ENCODE results near the gene AHCYL1.
A peak's percentile ranks its signal among the peaks of the same experiment; 100 is the strongest.
"Not testable (repeated sequence)": the region's sequence is repeated elsewhere in the genome, so short reads cannot be mapped to it uniquely, and the experiment has no call there.

The AHCYL1 gene

DNA sequence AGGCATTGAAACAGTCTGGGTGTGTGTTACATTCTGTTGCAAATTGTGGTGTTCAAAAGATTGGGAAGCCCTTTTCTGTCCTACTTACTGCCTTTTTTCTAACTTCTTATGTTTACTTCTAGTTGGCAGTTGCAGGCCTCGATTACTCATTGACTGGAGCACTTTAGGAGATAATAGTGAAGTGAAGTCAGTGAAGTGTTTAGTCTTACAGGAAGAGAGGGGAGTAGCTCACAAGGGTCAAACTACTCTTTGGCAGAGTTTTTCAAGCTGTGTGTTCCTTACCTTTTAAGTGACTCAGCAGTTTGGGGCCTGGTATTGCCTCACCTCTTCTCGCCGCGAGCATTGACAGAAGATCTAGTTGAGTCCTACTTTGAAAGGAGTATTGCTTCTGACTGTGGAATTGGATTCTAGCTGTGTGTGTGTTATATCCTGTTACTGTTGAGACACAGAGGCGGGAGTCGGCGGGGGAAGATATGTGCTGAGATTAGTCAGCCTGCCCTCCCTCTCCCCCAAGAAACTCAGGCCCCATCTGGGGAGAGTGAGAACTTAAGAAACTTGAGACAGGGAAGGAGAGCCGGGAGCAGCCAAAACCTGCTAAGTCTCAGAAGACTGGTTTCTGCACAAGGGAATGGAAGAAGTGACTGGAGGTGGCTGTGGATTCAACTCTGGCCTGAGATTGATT is 19.3 kb downstream of the AHCYL1 start:
- peak; percentile 47 for DNase-seq

DNA sequence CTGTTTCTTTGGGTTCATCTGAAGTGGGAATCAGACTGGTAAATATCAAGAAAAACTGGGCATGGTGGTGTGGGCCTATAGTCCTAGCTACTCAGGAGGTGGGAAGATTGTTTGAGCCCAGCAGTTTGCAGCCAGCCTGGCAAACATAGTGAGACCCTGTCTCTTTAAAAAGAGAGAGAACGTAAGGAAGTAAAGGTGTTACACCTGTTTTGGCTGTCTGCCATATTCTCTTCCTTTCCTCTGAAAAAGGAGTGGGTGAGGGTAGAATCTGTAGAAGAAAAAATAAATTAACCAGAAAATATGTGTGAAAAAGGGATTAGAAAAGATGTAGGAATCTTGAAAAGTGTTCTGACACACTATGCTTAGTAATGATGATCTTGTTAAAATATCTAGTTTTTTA is 20.0 kb downstream of the AHCYL1 start:
- DNase-seq: peak; percentile 20

DNA sequence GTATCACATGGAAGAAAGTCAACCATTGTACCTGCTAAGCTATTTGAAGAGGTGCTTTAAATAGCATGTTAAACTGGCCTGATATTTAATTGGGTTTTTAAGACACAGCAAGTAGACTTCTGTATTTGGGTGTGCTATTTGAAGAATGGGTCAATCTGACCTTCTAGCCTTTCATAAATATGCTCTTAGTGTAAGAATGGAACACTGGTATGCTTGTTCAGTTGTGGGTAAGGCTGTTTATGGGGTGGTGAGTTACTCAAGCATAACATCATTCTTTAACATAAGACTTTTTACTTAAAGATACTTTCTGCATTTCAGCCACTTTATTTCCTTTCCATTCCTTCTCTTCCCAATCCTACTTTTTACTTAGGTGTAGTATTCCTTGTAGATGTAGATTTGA is 21.4 kb downstream of the AHCYL1 start:
- no peak for DNase-seq

DNA sequence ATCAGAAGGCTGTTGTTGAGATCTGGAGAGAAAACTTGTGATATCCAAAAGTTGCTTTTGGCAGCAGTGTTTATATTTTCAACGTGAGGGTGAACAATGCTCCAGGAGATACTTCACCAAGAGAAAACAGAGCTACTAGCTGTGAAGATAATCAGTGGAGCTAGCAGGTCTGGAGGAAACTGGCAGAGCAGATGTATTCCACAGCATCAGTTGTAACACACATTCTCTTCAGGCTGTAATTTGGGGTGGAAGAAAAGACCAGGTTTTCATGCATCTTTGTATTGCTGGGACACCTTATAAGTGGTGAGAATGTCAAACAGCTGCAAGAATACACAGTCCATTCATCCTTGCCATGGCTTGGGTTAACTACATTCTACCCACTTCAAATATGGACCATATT is 22.0 kb downstream of the AHCYL1 start:
- no peak for DNase-seq

DNA sequence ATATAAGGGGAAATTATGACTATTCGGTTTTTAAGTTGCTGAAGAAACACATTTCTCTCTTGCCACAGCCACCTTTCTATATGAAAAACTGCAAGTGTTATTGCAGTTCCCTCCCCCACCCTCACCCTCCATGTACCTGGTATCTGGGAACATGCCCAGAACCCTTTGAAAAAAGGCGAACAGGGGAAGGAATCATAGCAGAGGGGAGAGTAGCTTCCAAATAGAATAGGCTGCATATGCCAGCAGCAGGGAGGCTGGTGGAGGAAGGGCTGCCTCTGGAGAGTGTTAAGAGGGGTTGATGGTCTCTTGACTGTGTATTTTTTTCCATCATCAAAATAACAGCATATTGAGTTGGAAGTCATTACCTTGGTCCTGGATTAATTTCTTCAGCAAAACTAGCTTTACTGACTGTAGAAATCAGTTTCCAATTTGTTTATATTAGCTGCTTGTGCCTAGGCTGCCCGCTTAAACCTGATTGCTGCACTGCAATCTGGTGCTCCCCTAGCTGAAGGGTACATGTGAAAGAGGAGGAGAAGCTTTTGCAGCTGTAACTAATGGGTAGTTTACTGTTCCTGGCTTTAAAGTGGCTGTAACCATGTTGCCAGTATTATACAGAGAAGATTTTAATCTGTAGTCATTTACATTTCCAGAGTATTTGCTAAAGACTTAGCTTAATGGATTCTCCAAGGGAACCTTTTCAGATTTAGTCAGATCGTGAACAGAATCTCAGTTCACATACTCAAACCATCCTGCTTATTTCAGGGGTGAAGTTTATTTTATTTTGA is 22.7 kb downstream of the AHCYL1 start:
- peak; percentile 68 for DNase-seq

DNA sequence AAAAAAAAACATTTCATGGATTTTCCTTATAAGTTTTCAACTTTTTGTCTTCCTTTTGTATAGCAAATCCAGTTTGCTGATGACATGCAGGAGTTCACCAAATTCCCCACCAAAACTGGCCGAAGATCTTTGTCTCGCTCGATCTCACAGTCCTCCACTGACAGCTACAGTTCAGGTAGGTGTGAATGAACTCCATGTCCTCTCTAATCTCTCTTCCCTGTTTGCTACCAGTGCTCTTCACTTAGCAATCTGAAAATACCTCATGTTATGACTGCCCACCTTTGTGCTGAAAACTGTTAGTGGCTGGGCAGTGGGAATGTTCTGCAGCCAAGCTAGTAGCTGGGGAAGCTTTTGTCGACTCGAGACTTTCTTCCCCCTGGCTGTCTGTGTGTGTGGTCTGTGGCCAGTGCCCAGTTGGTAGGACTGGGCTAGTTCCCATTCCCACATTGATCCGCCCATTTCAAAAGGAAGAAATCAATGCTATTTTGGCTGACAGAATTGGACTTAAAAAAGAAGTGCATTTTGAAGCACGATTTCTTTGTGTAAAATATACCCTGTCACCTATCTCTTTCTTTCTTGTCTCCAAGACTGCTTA is 24.5 kb downstream of the AHCYL1 start:
- no peak for DNase-seq

DNA sequence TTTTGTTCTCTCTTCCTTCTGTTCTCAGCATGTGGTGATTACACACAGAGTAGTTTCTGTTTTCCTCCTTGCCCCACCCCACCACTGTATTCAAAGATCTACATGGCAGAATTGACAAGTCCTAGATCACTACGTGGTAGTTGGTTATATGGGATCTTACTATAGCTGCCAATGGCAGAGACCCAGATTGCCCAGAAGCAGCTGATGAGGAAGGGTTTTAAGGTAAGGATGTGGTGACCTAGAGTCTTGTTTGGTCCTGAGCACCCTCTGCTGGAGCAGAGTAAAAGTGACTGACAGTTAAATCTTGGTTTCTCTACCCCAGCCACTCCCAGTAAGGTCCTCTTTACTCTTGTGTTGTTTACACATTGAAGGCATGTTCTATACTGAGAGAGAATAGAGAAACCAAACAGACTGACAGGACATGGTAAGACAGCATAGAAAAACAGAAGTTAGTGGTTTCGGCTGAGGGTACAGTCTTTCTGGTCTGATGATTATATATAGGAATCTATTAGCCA is 27.0 kb downstream of the AHCYL1 start:
- peak; percentile 46 for DNase-seq

DNA sequence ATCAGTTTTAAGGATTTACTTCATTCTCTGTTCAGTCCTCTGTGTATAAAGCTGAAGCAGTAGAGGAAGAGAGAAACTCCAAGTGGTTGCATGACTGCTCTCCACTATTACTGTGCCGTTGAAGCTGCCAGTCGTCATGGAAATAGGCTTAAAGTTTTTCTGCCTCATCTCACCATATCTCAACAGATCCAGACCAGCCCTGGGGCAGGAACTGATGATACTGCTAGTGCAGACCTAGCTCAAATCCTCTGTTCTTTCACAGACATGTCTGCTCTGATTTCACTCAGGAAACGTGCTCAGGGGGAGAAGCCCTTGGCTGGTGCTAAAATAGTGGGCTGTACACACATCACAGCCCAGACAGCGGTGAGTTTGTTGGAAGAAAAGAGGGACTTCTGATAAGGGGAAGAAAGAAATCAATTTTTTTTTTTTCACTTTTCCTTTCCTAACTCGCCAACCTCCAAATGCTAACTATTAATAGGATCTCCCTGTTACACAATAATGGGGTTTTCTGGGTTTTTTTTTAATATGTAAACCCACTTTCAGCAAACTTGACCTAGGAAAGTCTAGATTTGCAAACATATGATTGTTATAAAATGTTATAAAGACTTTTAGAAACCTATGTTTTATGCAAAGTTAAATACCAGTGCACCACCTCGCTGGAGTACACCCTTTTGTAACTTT is 27.7 kb downstream of the AHCYL1 start:
- DNase-seq: no peak

DNA sequence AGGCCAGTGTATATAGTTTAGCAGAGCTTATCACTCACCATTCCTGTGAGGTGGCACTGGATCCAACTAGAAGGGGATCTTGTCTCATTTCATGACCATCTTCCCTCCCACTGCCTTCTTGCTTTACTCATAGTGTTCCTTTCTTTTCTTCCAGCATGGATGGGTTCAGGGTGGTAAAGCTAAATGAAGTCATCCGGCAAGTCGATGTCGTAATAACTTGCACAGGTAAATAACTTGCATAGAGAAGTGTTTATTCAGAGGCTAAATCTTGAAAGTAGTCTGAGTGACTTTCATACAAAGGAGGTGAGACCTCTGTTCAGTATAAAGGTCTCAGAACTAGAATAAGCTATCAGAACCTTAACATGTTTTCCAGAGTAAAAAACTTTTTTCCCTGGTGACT is 33.2 kb downstream of the AHCYL1 start:
- no peak for DNase-seq

DNA sequence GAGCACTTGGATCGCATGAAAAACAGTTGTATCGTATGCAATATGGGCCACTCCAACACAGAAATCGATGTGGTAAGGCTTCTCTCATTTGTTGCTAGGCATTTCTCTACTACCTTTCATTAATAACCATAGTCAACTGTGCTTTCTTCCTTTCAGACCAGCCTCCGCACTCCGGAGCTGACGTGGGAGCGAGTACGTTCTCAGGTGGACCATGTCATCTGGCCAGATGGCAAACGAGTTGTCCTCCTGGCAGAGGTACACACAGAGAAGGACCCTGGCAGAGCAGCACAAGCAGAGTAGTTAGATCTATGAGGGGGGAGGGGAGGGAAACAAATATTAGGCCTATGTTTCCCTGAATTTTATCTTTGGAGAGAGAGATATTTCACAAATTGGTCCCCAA is 33.8 kb downstream of the AHCYL1 start:
- DNase-seq: no peak

DNA sequence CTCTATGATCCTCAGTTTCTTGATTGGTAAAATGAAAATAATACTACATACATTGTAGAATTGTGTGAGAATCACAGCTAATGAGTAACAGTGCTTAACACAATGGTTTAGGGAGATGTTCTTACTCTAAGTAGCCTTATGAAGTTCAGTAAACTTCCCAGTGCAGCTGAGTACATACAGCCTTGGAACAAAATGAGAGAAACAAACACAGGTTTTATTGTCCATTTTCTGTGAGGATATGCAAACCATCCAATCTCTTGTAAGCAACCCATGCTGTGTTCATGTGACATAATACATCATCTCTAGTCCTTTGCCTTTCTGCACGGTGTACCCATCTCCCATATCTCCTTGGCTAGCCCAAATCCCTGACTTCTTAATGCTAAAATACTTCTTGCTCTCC is 35.2 kb downstream of the AHCYL1 start:
- no peak for DNase-seq

DNA sequence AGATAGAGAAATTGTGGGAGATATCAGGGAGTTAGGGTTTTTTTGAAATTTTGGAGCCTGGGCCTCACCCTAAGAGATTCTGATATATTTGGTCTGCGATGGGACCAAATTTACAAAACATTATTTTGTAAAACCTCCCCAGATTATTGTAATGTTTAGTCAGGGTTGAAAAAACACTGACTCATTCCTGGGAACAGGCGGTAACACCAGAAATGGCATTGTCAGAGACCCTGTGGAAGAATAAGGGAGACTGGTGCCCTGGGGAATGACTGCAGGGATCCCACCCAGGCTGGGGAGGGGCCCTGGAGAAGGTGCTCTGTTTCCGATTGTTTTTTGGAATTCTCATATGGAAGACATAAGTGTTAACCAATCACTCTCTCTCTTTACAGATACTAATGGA is 36.7 kb downstream of the AHCYL1 start:
- no peak for DNase-seq

DNA sequence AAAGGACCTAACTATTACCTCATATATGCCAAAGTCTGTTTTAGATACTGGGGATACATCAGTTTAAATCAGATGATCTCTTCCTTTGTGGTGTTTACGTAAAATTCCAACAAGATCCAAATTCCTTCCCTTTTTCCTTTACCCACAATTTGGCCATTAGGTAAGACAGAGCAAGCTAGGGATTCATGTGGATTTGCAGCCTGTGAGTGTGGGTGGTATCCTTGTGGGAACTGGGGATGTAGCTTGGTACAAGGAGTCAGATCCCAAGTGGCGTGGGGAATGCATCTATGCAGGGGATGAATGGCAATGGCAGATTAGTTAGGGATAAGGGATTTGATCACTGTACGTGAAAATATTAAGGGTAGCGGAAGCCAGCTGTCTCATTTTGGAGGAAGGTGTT is 40.0 kb downstream of the AHCYL1 start:
- DNase-seq: no peak

DNA sequence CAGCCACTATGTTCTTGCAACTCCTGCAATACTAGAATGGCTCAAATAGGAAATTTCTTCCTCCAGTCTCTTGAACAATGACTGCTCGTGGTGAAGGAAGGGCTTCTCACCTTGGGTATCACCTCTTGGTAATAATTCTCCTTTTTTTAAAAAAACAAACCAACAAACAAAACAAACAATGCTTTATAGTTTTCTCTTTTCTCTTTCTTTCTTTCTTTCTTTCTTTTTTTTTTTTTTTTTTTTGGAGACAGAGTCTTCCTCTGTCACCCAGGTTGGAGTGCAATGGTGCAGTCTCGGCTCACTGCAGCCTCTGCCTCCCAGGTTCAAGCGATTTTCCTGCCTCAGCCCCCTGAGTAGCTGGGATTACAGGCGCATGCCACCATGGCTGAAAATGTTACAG is 46.1 kb downstream of the AHCYL1 start:
- DNase-seq: not testable (repeated sequence)

DNA sequence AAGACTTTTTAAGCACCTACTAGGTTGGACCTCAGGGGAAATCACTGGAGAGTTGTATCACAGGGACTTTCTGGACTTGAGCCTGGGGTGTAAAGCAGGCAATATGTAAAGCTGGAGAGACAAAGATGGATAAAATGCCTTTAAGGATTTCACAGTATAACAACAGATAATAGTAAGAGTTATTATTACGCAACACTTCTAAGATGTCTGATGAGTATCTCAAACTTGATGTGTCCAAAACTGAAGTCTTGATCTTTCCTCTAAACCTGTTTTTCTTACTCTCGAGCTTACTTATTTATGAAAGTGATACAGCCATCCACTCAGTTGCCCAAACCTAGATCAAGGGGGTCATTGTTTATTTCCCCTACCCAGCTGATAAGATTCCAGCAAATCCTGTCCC is 47.8 kb downstream of the AHCYL1 start:
- DNase-seq: no peak

DNA sequence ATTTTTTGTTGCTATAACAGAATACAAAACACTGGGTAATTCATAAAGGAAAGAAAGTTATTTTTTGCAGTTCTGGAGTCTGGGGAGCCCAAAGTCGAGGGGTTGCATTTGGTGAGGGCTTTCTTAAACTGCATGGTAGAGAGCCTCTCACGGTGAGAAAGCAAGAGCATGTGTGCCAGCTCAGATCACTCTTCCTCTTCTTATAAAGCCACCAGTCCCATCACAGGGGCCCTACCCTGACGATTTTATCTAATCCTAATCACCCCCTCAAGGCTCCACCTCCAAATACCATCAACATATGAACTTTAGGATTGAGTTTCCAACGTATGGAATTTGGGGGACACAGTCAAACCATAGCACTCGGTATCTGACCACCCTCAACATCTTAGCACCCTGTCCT is 48.9 kb downstream of the AHCYL1 start:
- DNase-seq: no peak

DNA sequence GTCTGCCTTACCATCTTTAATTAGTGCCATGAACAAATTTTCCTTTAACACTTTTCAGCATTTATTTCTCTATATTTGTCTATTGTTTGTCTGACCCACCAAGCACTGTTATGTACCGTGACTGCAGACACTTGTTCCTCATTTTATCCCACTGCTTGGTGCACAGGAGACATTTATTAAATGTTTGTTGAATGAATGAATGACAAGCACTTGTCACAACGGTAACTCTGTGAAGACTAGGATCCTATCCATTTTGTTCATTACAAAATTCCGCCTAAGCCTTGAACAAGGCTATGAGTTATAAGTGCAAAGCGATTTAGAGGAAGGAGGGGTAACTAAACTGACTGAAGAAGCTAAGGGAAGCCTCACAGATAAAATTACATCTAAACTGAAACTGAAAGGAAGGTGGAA is 49.5 kb downstream of the AHCYL1 start:
- no peak for DNase-seq

DNA sequence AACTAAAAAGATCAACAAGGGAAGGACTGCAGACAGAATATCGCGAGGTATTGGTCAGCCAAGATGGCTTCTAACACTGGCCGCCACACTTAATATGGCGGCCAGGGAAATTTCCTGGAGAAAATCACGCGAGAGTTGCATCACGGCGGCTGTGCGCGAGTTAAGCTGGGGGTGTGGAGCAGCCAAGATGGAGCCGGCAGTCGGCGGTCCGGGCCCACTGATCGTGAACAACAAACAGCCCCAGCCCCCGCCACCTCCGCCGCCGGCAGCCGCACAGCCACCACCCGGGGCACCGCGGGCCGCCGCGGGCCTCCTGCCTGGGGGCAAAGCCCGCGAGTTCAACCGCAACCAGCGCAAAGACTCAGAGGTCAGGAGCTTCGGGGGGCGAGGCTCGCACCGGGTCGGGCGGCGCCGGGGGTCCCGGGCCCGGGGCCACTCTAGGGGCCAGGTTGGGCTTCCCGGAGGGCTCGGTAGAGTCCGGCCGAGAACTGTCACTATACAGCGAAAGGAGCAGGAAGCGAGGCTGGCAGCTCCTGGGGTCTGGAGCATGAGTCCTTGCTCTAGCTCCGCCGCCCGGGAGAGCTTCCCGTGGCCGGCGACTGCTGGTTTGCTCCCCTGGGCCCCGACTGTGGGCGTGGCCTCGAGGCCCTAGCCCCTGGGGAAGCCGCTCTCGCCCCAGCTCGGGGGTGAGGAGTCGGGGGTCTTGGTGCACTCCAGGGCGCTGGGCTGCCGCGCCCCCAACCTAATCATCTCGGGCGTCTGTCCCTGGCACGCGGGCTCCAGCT is 50.1 kb downstream of the AHCYL1 start, which contains the start of gene STRIP1:
TSS of gene STRIP1 (plus strand) at position 174 of the 785 bp plus-strand sequence. CDS start at position 188, 14 bp downstream.
- peak; percentile 95 for DNase-seq

DNA sequence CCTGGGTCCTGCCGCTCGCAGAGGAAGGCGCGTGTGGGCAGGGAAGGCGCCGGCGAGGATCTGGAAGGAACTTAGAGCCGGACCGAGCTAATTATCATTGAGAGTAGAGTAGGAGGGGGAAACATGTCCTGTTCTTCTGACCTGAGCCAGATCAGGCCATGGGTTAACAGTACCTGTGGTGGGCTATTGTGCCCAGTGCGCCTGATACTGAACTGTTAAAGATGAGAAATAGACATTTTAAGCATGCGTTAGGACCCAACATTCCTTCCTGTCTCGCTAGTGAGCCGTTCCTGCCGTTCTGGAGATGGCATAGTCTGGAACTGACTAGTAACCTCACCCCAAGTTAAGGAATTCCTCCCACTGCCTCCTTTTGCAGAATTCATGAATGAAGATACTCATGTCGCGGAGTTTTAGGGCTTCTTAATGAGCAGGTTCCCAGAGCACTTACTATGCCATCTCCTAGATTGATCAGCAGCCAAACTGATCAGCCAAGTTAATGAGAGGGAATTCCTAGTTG is 50.7 kb downstream of the AHCYL1 start:
- DNase-seq: no peak

DNA sequence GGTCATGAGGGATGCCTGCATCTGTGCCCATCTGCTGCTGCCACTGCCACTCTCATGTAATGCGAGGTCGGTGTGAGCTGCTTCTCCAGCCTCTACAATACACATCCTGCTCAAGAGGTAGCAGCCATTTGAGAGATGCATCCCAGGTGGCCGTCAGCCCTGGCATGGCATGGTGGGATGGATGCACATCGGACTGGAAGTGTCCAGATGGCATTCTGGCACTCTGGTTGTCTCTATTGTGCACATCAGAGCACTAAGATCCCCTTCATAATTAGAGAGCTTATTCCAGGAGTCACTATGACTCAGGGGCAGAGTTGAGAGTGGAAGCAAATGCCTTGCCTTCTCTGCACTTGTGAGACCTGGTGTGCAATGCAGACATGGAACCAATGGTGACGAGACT is 53.7 kb downstream of the AHCYL1 start:
- DNase-seq: no peak

DNA sequence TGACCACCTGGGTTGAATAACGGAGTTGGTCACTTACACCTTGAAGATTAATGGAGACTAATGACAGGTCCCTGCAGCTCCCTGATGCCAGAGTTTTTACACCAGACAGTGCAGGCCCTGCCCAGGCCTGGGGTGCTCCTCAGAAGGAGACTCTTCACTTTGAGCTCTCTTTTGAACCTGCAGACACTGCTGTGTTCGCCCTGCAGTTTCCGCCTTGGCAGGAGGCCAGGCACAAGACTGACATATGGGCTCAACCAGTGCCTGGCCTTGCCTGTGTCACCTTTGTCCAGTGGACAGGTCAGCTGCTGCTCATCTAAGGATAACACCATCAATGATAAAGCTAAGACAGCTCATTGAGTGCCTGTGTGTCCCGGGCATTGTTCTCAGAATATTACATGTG is 55.1 kb downstream of the AHCYL1 start:
- DNase-seq: no peak

DNA sequence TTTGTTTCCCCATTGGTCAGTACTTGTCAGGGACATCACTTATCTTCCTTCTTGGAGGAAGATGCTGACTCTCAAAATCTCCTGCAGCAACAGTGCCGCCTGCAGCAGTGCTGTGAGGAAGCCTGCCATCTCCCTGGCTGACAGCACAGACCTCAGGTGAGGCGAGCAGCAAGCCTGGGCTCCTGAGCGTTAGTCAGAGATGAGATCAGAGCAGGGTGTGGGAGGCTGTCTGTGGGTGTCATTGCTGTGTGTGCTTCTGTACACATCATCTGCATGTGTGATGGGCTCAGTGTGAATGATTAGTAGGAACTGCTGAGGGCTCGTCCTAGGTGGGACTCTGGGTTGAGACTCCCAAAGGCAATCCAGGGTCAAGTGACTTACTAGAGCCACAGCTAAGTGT is 56.0 kb downstream of the AHCYL1 start:
- no peak for DNase-seq

Measured in NCI-H2171 treated with DMSO at 0.1 percent for 48 hours (cell line).